CD14-positive monocyte (primary cell): ENCODE data around the gene ESPNL. TPM values are rescaled to one million over a fixed set of nuclear protein-coding genes. Genes with fewer than 3 reads are reported as not detected.

Experiments used
- DNase-seq, 3 donors: peaks; one replicate each; pipeline ENCODE4 v3.0.0-alpha.2; 2011 to 2022
- H2AFZ ChIP-seq: 2 replicates; pipeline ENCODE4 v1.6.0; 2012; ENCODE audit warnings: mild to moderate bottlenecking, low read depth, low read length, inconsistent platforms; ENCODE audit not compliant: insufficient read depth, poor library complexity, severe bottlenecking
- H3K27ac ChIP-seq, 2 donors: 1 replicate in 1 of 2; 2 replicates in 1 of 2; pipeline ENCODE4 v1.5.1; 2012 to 2013; ENCODE audit warnings: low read length in 2 of 2, control low read depth in 1 of 2, inconsistent platforms in 1 of 2, low read depth in 1 of 2, mild to moderate bottlenecking in 1 of 2
- H3K27me3 ChIP-seq, 2 donors: one replicate each; pipeline versions ENCODE4 v1.6.0 to v1.6.1; 2011 to 2013; ENCODE audit warnings: low read length in 2 of 2; ENCODE audit not compliant: control insufficient read depth in 2 of 2, insufficient read depth in 2 of 2
- H3K36me3 ChIP-seq, 2 donors: replicated peaks in 1 of 2; 1 replicate in 1 of 2; 2 replicates in 1 of 2; pipeline versions ENCODE4 v1.5.1 to v1.6.1; 2012 to 2013; ENCODE audit warnings: low read length in 2 of 2, control low read depth in 1 of 2, inconsistent platforms in 1 of 2, mild to moderate bottlenecking in 1 of 2; ENCODE audit not compliant: insufficient read depth in 2 of 2, control insufficient read depth in 1 of 2
- H3K4me1 ChIP-seq, 2 donors: 1 replicate in 1 of 2; 2 replicates in 1 of 2; pipeline versions ENCODE4 v1.5.1 to v1.6.1; 2012 to 2013; ENCODE audit warnings: low read length in 2 of 2, control low read depth in 1 of 2, inconsistent platforms in 1 of 2, mild to moderate bottlenecking in 1 of 2, moderate library complexity in 1 of 2; ENCODE audit not compliant: insufficient read depth in 2 of 2, control insufficient read depth in 1 of 2
- H3K4me2 ChIP-seq: replicated peaks from 2 replicates; pipeline ENCODE3; 2012; ENCODE audit warnings: low read length, moderate library complexity, mild to moderate bottlenecking; ENCODE audit not compliant: poor library complexity, severe bottlenecking; ENCODE audit errors: extremely low read depth
- H3K4me3 ChIP-seq, 3 experiments: fragments of 200-600 bp in 1 of 3; sonication (generic) in 1 of 3; replicated peaks in 1 of 3; 1 replicate in 2 of 3; 2 replicates in 1 of 3; pipeline ENCODE4 v1.5.1; 2011 to 2013; ENCODE audit warnings: low read length in 3 of 3, mild to moderate bottlenecking in 3 of 3, control low read depth in 2 of 3, low read depth in 2 of 3, inconsistent platforms in 1 of 3, moderate library complexity in 1 of 3
- H3K79me2 ChIP-seq: 2 replicates; pipeline ENCODE4 v1.6.0; 2012; ENCODE audit warnings: mild to moderate bottlenecking, control low read depth, inconsistent platforms, low read length, moderate library complexity; ENCODE audit not compliant: insufficient read depth
- H3K9ac ChIP-seq: 2 replicates; pipeline ENCODE4 v1.6.0; 2017; ENCODE audit warnings: low read length, mild to moderate bottlenecking; ENCODE audit not compliant: insufficient read depth, poor library complexity, severe bottlenecking
- H3K9me3 ChIP-seq, 2 donors: replicated peaks in 1 of 2; 1 replicate in 1 of 2; 2 replicates in 1 of 2; pipeline versions ENCODE4 v1.5.1 to v1.6.1; 2012 to 2013; ENCODE audit warnings: low read length in 2 of 2, control low read depth in 1 of 2; ENCODE audit not compliant: control insufficient read depth in 1 of 2, insufficient read depth in 1 of 2
- H4K20me1 ChIP-seq: 2 replicates; pipeline ENCODE4 v1.6.0; 2012; ENCODE audit warnings: mild to moderate bottlenecking, low read length, control low read depth, moderate library complexity; ENCODE audit not compliant: insufficient read depth
- H3K27ac Mint-ChIP-seq, 7 donors: one replicate each; pipeline ENCODE4 v1.8.0; 2020; ENCODE audit warnings: mild to moderate bottlenecking in 7 of 7, mixed read lengths in 7 of 7, moderate library complexity in 6 of 7, inconsistent platforms in 2 of 7
- H3K27me3 Mint-ChIP-seq, 3 donors: one replicate each; pipeline ENCODE4 v1.8.0; 2021 to 2022; ENCODE audit warnings: low read depth in 3 of 3, mild to moderate bottlenecking in 3 of 3, mixed read lengths in 3 of 3, moderate library complexity in 3 of 3, inconsistent platforms in 1 of 3
- H3K36me3 Mint-ChIP-seq, 2 donors: one replicate each; pipeline ENCODE4 v1.8.0; 2020; ENCODE audit warnings: mixed read lengths in 2 of 2, inconsistent platforms in 1 of 2, mild to moderate bottlenecking in 1 of 2
- H3K4me1 Mint-ChIP-seq: one replicate; pipeline ENCODE4 v1.8.0; 2020; ENCODE audit warnings: mild to moderate bottlenecking, mixed read lengths
- H3K4me3 Mint-ChIP-seq, 2 donors: one replicate each; pipeline ENCODE4 v1.8.0; 2020; ENCODE audit warnings: mild to moderate bottlenecking in 2 of 2, mixed read lengths in 2 of 2, moderate library complexity in 1 of 2
- H3K9me3 Mint-ChIP-seq, 7 donors: one replicate each; pipeline ENCODE4 v1.8.0; 2020 to 2022; ENCODE audit warnings: mixed read lengths in 7 of 7, mild to moderate bottlenecking in 6 of 7, moderate library complexity in 6 of 7, inconsistent platforms in 2 of 7
- CTCF ChIP-seq: fragments of 200-600 bp; IDR thresholded peaks from one replicate; pipeline ENCODE4 v1.8.0; 2022; ENCODE audit warnings: antibody characterized with exemption, mild to moderate bottlenecking
- WGBS: methylation state at CpG from one replicate; pipeline ENCODE4 v1.1.5; 2013; ENCODE audit warnings: missing lambda C conversion rate; ENCODE audit not compliant: insufficient coverage; 5-methylcytosine and 5-hydroxymethylcytosine counted together
- intact Hi-C, 2 donors: fragments of 100-400 bp; cut with micrococcal nuclease; formaldehyde crosslinking; loops; one replicate each; pipeline versions ENCODE4 v1.15.0 to v1.15.1; 2023
- polyA plus RNA-seq, 3 donors: library from polyadenylated mRNA; depleted of rRNA in 1 of 3; unstranded in 2 of 3; stranded (reverse) in 1 of 3; fragments of 300-500 nt in 2 of 3; fragments of >200 nt in 1 of 3; fragmentation: Illumina TruSeq in 2 of 3; gene quantifications; 1 replicate in 2 of 3; 2 replicates in 1 of 3; pipeline ENCODE4 v1.2.3, GENCODE V29; 2012 to 2021

The ESPNL gene
- polyA plus RNA-seq, 3 donors, result not detected

- peaks cover 17 to 25% of the 10 kb centered on the region in 2 donors for H3K4me1 ChIP-seq
- 92% methylated on average over 22 of the region's 28 CpGs for WGBS
- Mint-ChIP-seq H3K4me3 (no peak overlapping the region), H3K4me1 (peaks cover 21% of the 10 kb centered on the region), H3K36me3 (no peaks in the 10 kb centered on the region), H3K27me3 (peaks cover 2 to 7% (median 3%) of the 10 kb centered on the region in 3 donors), H3K9me3 (peaks cover 0 to 4% (median 2%) of the 10 kb centered on the region in 7 donors), H3K27ac (no peak overlapping the region)
- H2AFZ ChIP-seq, result no peak overlapping the region
- intact Hi-C loops, result no loop called here
- H4K20me1 ChIP-seq, result no peaks in the 10 kb centered on the region
- TF ChIP-seq CTCF, result no peak
- no peak overlapping the region for H3K4me2 ChIP-seq
- no peaks in the 10 kb centered on the region for H3K27me3 ChIP-seq
- no peak overlapping the region for H3K9ac ChIP-seq
- no peaks in the 10 kb centered on the region for H3K36me3 ChIP-seq
- DNase-seq, result no peak
- no peak overlapping the region for H3K4me3 ChIP-seq
- no peaks in the 10 kb centered on the region for H3K9me3 ChIP-seq
- H3K79me2 ChIP-seq, result no peaks in the 10 kb centered on the region
- no peak overlapping the region for H3K27ac ChIP-seq
Observed at GRCh38 chr2:238105506-238106338, 5.6 kb downstream of the ESPNL start.

- no peak overlapping the region for H3K27ac Mint-ChIP-seq
- Histone ChIP-seq H3K9ac (no peak overlapping the region), H3K9me3 (peaks cover 0 to 5% of the 10 kb centered on the region in 2 donors), H3K27ac (no peak overlapping the region), H3K4me2 (no peak overlapping the region), H3K4me1 (peaks cover 17 to 25% of the 10 kb centered on the region in 2 donors), H4K20me1 (no peaks in the 10 kb centered on the region), H3K79me2 (no peaks in the 10 kb centered on the region), H3K36me3 (no peaks in the 10 kb centered on the region), H2AFZ (no peak overlapping the region), H3K4me3 (no peak overlapping the region), H3K27me3 (no peaks in the 10 kb centered on the region)
- WGBS, result 95% methylated on average over 13 of the region's 13 CpGs
- TF ChIP-seq CTCF, result no peak
- intact Hi-C loops, result no loop called here
- H3K27me3 Mint-ChIP-seq, result peaks cover 2 to 7% (median 3%) of the 10 kb centered on the region in 3 donors
- peaks cover 0 to 8% (median 3%) of the 10 kb centered on the region in 7 donors for H3K9me3 Mint-ChIP-seq
- no peaks in the 10 kb centered on the region for H3K36me3 Mint-ChIP-seq
- DNase-seq, result no peak
- peaks cover 20% of the 10 kb centered on the region for H3K4me1 Mint-ChIP-seq
- no peak overlapping the region for H3K4me3 Mint-ChIP-seq
Observed at GRCh38 chr2:238106339-238106697, 6.2 kb downstream of the ESPNL start.
